SU-DHL-6 (cell line): ENCODE measurements around the gene C1QTNF6.
"Not testable (repeated sequence)": the region's sequence is repeated elsewhere in the genome, so short reads cannot be mapped to it uniquely, and the experiment has no call there.

Source experiments
- EZH2phosphoT487 ChIP-seq: fragments of 200-600 bp; sonication (generic), shearing (Covaris generic); conservative IDR thresholded peaks from 2 replicates; pipeline ENCODE4 v1.6.1; 2018; ENCODE audit warnings: mild to moderate bottlenecking, antibody characterized with exemption, low read length, moderate library complexity, mixed read lengths
- TF ChIP-seq, protein P1 (sequence below): fragments of 200-600 bp; sonication (generic); IDR thresholded peaks from one replicate; pipeline ENCODE4 v1.5.1; 2017; ENCODE audit warnings: antibody characterized with exemption, mild to moderate bottlenecking, low read length, moderate library complexity; ENCODE audit not compliant: insufficient read depth, poor library complexity, severe bottlenecking

DNA sequence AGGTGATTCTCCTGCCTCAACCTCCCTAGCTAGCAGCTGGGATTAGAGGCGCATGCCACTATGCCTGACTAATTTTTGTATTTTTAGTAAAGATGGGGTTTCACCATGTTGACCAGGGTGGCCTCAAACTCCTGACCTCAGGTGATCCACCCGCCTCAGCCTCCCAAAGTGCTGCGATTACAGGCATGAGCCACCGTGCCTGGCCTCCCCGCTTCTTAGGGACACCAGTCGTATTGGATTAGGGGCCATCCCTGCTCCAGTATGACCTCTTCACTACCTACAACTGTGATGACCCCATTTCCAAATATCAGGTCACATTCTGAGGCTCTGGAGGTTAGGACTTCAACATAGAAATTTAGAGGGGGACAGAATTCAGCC is 13.4 kb upstream of the C1QTNF6 start:
- TF ChIP-seq, protein P1, sequence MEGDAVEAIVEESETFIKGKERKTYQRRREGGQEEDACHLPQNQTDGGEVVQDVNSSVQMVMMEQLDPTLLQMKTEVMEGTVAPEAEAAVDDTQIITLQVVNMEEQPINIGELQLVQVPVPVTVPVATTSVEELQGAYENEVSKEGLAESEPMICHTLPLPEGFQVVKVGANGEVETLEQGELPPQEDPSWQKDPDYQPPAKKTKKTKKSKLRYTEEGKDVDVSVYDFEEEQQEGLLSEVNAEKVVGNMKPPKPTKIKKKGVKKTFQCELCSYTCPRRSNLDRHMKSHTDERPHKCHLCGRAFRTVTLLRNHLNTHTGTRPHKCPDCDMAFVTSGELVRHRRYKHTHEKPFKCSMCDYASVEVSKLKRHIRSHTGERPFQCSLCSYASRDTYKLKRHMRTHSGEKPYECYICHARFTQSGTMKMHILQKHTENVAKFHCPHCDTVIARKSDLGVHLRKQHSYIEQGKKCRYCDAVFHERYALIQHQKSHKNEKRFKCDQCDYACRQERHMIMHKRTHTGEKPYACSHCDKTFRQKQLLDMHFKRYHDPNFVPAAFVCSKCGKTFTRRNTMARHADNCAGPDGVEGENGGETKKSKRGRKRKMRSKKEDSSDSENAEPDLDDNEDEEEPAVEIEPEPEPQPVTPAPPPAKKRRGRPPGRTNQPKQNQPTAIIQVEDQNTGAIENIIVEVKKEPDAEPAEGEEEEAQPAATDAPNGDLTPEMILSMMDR, result not testable (repeated sequence)
- TF ChIP-seq EZH2phosphoT487, result not testable (repeated sequence)
